ENCODE results near the gene GLB1L2.
"Not testable (repeated sequence)": the region's sequence is repeated elsewhere in the genome, so short reads cannot be mapped to it uniquely, and the experiment has no call there.

The GLB1L2 gene

GRCh38 chr11:134322553-134322952 is 9.2 kb upstream of the GLB1L2 start:
- no peak for DNase-seq

GRCh38 chr11:134328433-134328832 is 3.4 kb upstream of the GLB1L2 start:
- DNase-seq, result no peak

GRCh38 chr11:134330611-134331353 is 1.0 kb upstream of the GLB1L2 start:
- no peak for DNase-seq

GRCh38 chr11:134332189-134332631 is 422 bp downstream of the GLB1L2 start:
- peak; percentile 27 to 36 for DNase-seq

GRCh38 chr11:134332782-134333181 is 994 bp downstream of the GLB1L2 start:
- no peak for DNase-seq

- no peak for DNase-seq
These were observed 1.5 kb downstream of the GLB1L2 start for GRCh38 chr11:134333312-134333711.

- no peak for DNase-seq
These were observed 2.2 kb downstream of the GLB1L2 start for GRCh38 chr11:134333946-134334345.

GRCh38 chr11:134334796-134335571 is 3.2 kb downstream of the GLB1L2 start:
- DNase-seq, result no peak

GRCh38 chr11:134337051-134337450 is 5.3 kb downstream of the GLB1L2 start:
- DNase-seq, result no peak

GRCh38 chr11:134338068-134338467 is 6.3 kb downstream of the GLB1L2 start:
- DNase-seq, result no peak

GRCh38 chr11:134338654-134339053 is 6.9 kb downstream of the GLB1L2 start:
- no peak for DNase-seq

GRCh38 chr11:134339756-134340155 is 8.0 kb downstream of the GLB1L2 start:
- DNase-seq, result no peak

- DNase-seq, result no peak
These were observed 8.7 kb downstream of the GLB1L2 start for GRCh38 chr11:134340354-134340964.

GRCh38 chr11:134341805-134342571 is 10.2 kb downstream of the GLB1L2 start:
- DNase-seq, result no peak

GRCh38 chr11:134342572-134343340 is 11.0 kb downstream of the GLB1L2 start:
- no peak for DNase-seq

GRCh38 chr11:134343646-134344045 is 11.9 kb downstream of the GLB1L2 start:
- DNase-seq, result no peak

GRCh38 chr11:134344497-134345236 is 12.9 kb downstream of the GLB1L2 start:
- DNase-seq, result not testable (repeated sequence)

GRCh38 chr11:134345237-134345550 is 13.4 kb downstream of the GLB1L2 start:
- no peak for DNase-seq

GRCh38 chr11:134346101-134346975 is 14.6 kb downstream of the GLB1L2 start:
- no peak for DNase-seq

- no peak for DNase-seq
These were observed 15.2 kb downstream of the GLB1L2 start for GRCh38 chr11:134346976-134347350.

- no peak for DNase-seq
These were observed 15.7 kb downstream of the GLB1L2 start for GRCh38 chr11:134347441-134347840.

Measured in NCI-H1930 (cell line).